ENCODE data around the gene SELENOT.

SELENOT gene

DNA sequence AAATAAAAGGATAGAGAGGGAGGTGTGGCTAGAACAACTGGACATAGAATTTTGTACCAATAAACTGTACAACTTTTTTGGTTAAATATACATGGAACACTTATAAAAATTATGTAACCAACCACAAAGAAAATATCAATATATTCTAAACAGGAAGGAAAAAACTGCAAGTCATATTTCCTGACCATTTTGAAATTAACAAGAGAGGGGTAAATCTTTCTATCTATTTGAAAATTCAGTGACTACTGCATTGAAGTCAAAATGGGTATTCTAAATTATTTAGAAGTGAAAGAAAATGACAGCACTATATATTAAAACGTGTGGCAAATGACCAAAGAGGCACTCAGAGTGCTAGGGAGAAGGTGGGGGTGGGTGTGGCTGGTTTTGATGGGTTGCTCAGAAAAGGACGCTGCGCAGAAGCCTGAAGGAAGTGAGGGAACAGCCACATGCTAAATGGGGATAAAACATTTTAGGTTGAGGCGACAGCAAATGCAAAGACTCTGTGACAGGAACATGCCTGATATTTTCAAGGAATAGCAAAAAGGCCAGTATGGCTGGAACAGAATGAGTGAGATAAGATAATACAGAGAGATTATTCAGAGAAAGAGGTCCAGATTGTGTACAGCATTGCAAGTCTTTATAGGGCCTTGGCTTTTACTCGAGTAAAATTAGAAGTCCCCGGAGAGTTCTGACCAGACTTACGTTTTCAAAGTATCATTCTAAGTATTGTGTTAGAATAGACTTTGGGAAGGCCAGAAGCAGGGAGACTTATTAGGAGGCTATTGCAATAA is 59.5 kb downstream of the SELENOT start:
- no peak for TF ChIP-seq CTCF (IDR thresholded peaks at IDR 0.05; ENCODE audit: poor library complexity, severe bottlenecking)
- Histone ChIP-seq H3K27me3 (ENCODE audit: insufficient read depth, poor library complexity, severe bottlenecking) (no peaks in the 10 kb centered on the region), H3K9me3 (ENCODE audit: severe bottlenecking) (no peaks in the 10 kb centered on the region), H3K36me3 (ENCODE audit: low read depth) (no peaks in the 10 kb centered on the region), H3K4me3 (ENCODE audit: severe bottlenecking) (no peak overlapping the region), H3K27ac (ENCODE audit: poor library complexity, severe bottlenecking) (no peak overlapping the region), H3K4me1 (ENCODE audit: insufficient read depth, poor library complexity, severe bottlenecking) (no peaks in the 10 kb centered on the region)
- DNase-seq (ENCODE audit: low spot score) (no peak), ATAC-seq (ENCODE audit: low read depth) (no peak)

GRCh38 chr3:150663461-150663860 is 60.3 kb downstream of the SELENOT start:
- ATAC-seq (ENCODE audit: low read depth): no peak

DNA sequence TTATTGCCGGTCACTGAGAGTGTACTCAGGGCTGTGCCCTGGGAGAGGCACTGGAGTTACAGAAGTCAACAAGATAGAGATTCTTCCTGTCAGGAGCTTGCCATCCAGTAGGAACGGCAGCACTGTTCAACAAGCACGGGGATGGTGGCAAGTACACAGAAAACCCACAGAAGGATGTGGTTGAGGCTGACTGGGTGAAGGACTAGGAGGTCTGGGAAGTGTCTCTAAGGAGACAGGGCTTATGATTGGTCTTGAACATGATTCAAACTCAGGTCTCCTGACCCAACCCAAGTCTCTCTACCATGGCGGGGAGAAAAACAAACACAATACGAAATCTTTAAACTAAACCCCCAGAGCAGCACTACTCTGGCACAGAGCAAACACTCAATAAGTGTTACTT is 63.0 kb downstream of the SELENOT start:
- no peaks in the 10 kb centered on the region for H3K4me1 ChIP-seq (ENCODE audit: insufficient read depth, poor library complexity, severe bottlenecking)
- H3K9me3 ChIP-seq (ENCODE audit: severe bottlenecking): no peaks in the 10 kb centered on the region
- peaks cover 8% of the 10 kb centered on the region for H3K27me3 ChIP-seq (ENCODE audit: insufficient read depth, poor library complexity, severe bottlenecking)
- H3K36me3 ChIP-seq (ENCODE audit: low read depth): no peaks in the 10 kb centered on the region
- ATAC-seq (ENCODE audit: low read depth) (no peak), DNase-seq (ENCODE audit: low spot score) (no peak)
- no peak overlapping the region for H3K27ac ChIP-seq (ENCODE audit: poor library complexity, severe bottlenecking)
- TF ChIP-seq CTCF (IDR thresholded peaks at IDR 0.05; ENCODE audit: poor library complexity, severe bottlenecking): no peak
- no peak overlapping the region for H3K4me3 ChIP-seq (ENCODE audit: severe bottlenecking)

More at GRCh38 chr3:150663461-150663860, 60.3 kb downstream of the SELENOT start:
- no peak overlapping the region for H3K27ac ChIP-seq (ENCODE audit: poor library complexity, severe bottlenecking)
- DNase-seq (ENCODE audit: low spot score): no peak
- H3K9me3 ChIP-seq (ENCODE audit: severe bottlenecking): no peaks in the 10 kb centered on the region
- no peaks in the 10 kb centered on the region for H3K36me3 ChIP-seq (ENCODE audit: low read depth)
- H3K4me1 ChIP-seq (ENCODE audit: insufficient read depth, poor library complexity, severe bottlenecking): no peaks in the 10 kb centered on the region
- H3K27me3 ChIP-seq (ENCODE audit: insufficient read depth, poor library complexity, severe bottlenecking): peaks cover 5% of the 10 kb centered on the region
- no peak overlapping the region for H3K4me3 ChIP-seq (ENCODE audit: severe bottlenecking)
- TF ChIP-seq CTCF (IDR thresholded peaks at IDR 0.05; ENCODE audit: poor library complexity, severe bottlenecking): no peak

GRCh38 chr3:150673966-150674365 is 70.8 kb downstream of the SELENOT start:
- TF ChIP-seq CTCF (IDR thresholded peaks at IDR 0.05; ENCODE audit: poor library complexity, severe bottlenecking): no peak

GRCh38 chr3:150675587-150675986 is 72.5 kb downstream of the SELENOT start:
- DNase-seq (ENCODE audit: low spot score) (no peak), ATAC-seq (ENCODE audit: low read depth) (no peak)
- Histone ChIP-seq H3K4me3 (ENCODE audit: severe bottlenecking) (no peak overlapping the region), H3K9me3 (ENCODE audit: severe bottlenecking) (peaks cover 9% of the 10 kb centered on the region), H3K27ac (ENCODE audit: poor library complexity, severe bottlenecking) (no peak overlapping the region), H3K4me1 (ENCODE audit: insufficient read depth, poor library complexity, severe bottlenecking) (no peaks in the 10 kb centered on the region), H3K27me3 (ENCODE audit: insufficient read depth, poor library complexity, severe bottlenecking) (no peaks in the 10 kb centered on the region), H3K36me3 (ENCODE audit: low read depth) (no peaks in the 10 kb centered on the region)
- TF ChIP-seq CTCF (IDR thresholded peaks at IDR 0.05; ENCODE audit: poor library complexity, severe bottlenecking): no peak

More at GRCh38 chr3:150673966-150674365, 70.8 kb downstream of the SELENOT start:
- H3K27me3 ChIP-seq (ENCODE audit: insufficient read depth, poor library complexity, severe bottlenecking): no peaks in the 10 kb centered on the region
- ATAC-seq (ENCODE audit: low read depth) (no peak), DNase-seq (ENCODE audit: low spot score) (no peak)
- no peak overlapping the region for H3K4me3 ChIP-seq (ENCODE audit: severe bottlenecking)
- no peaks in the 10 kb centered on the region for H3K36me3 ChIP-seq (ENCODE audit: low read depth)
- no peaks in the 10 kb centered on the region for H3K4me1 ChIP-seq (ENCODE audit: insufficient read depth, poor library complexity, severe bottlenecking)
- peaks cover 9% of the 10 kb centered on the region for H3K9me3 ChIP-seq (ENCODE audit: severe bottlenecking)
- no peak overlapping the region for H3K27ac ChIP-seq (ENCODE audit: poor library complexity, severe bottlenecking)
